ENCODE data around the gene RSBN1.

DNA sequence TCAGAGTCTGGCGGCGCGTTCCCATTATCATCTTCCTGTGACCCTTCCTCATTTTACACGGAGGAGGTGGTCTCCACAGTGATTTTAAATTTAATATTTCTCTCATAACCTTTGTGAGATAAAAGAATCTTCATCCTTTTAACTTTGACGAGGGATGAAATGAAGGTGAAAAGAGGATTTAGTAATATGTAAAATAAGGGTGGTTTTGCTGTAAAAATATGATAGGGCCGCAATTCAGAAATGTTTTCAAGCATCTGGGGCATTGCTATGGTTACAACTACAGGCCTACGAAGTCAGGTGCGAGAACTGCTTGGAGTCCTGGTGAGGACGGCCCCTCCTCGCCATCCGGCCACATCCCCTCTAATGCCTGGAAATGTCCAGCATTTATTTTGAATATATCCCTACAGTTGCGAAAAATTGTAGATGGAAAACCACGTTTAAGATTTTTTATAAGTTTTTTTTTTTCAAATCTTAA, 422 bp upstream of the RSBN1 start:
- TF ChIP-seq POLR2A (IDR thresholded peaks at IDR 0.05; ENCODE audit: low read depth) (no peak), POLR2AphosphoS5 (IDR thresholded peaks at IDR 0.05) (no peak), EP300 (IDR thresholded peaks at IDR 0.05) (no peak)
- TF ChIP-seq, protein P1, sequence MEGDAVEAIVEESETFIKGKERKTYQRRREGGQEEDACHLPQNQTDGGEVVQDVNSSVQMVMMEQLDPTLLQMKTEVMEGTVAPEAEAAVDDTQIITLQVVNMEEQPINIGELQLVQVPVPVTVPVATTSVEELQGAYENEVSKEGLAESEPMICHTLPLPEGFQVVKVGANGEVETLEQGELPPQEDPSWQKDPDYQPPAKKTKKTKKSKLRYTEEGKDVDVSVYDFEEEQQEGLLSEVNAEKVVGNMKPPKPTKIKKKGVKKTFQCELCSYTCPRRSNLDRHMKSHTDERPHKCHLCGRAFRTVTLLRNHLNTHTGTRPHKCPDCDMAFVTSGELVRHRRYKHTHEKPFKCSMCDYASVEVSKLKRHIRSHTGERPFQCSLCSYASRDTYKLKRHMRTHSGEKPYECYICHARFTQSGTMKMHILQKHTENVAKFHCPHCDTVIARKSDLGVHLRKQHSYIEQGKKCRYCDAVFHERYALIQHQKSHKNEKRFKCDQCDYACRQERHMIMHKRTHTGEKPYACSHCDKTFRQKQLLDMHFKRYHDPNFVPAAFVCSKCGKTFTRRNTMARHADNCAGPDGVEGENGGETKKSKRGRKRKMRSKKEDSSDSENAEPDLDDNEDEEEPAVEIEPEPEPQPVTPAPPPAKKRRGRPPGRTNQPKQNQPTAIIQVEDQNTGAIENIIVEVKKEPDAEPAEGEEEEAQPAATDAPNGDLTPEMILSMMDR (IDR thresholded peaks at IDR 0.05) = peak in 1 of 3 experiments; percentile 5

All from esophagus muscularis mucosa (tissue), 4 donors.